GM19455 (cell line): ENCODE measurements around the gene MAJIN.
"Not testable (repeated sequence)": the region's sequence is repeated elsewhere in the genome, so short reads cannot be mapped to it uniquely, and the experiment has no call there.

Source experiments
- ATAC-seq: cut with Tn5 transposase; IDR thresholded peaks from one replicate; pipeline ENCODE4 v1.9.1; 2021; ENCODE audit not compliant: unreplicated experiment

MAJIN gene

GRCh38 chr11:64990222-64990923 is 18.5 kb upstream of the MAJIN start:
- no peak for ATAC-seq

DNA sequence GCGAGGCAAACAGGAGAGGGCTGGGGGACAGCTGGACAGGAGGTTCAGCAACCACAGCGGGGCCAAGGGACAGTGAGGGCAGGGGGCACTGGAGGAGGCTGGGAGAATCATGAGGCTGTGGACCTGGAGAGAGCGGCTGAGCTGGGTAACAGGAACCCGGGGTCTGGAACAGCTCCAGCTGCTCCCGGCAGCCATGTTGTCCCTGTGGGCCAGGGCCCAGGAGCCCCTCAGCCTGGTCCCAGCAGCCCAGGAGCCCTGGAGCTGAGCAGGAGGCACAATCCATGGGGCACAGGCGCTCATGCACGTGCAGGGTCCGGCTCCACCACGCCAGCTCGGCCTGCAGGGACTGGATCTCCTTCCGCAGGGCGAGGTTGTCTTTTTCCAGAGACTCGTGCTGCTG is 17.5 kb upstream of the MAJIN start:
- ATAC-seq, result no peak

DNA sequence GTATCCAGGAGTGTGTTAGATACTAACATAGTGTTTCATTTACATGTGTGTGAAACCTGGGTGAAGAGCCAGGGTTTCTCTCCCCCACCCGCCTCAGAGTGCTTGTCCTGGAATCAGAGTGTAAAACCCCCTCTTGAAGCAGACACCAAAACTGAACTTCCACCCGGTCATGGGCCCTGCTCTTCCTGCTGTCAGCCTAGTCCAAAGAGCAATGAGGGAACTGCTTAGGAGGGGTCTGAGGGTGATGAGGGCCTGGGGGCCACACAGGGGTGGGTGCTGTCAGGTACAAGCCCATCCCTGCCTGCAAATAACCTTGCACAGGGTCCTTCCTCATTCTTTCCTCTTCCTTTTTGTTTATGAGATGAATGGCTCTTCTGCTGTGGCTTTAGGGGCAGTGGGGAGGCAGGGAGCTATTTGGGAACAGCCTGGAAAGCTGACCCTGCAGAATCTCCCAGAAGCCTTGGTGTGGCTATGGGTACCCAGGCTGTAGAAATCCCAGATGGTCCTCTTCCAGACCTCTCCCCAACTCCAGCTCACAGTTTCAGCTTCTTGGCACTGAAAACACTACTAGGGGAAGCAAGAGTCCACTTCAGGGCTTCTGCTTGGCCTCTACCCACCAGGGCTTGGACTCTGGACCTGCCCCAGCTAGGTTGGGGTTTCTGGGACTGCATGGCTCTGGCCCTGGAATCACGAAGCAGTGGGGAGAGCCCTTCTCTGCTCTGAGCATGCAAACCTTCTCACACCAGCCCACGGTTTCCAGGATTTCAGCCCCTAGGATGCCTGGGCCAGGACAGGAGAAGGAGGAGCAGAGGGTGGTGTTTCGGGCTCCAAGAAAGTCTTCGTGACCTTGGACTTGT is 16.3 kb upstream of the MAJIN start:
- ATAC-seq, result no peak

GRCh38 chr11:64983339-64983738 is 11.4 kb upstream of the MAJIN start:
- not testable (repeated sequence) for ATAC-seq

DNA sequence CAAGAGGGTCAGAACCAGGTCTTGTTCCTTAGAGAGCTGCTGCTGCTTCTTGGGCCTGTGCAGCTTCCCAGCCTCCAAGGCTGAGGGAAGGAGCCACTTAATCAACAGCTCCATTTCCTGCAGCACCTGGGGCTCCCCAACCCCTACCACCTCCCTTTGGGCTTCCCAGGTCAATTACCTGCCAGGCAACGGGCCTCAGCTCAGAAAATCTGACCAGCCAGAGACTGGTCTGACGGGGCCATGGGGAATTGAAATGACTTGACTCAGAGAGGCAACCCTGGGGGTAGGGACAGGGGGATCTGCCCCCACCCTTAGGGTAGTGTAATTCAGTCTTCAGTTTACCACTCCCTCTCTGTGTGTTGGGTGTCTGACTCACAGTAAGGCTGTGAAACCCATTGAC is 4.7 kb upstream of the MAJIN start:
- ATAC-seq, result no peak

DNA sequence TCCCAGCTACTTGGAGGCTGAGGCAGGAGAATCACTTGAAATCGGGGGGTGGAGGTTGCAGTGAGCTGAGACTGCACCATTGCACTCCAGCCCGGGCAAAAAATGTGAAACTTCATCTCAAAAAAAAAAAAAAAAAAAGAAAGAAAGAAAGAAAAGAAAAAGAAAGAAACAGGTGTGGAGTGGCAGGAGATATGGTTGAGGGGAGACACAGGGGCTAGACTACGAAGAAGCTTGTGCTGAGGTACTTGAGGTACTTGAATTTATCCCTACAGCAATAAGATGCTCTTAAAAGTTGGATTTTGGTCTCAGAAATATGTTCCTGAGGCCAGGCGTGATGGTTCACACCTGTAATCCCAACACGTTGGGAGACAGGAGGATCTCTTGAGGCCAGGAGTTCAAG is 2.2 kb upstream of the MAJIN start:
- no peak for ATAC-seq

- ATAC-seq, result no peak
Observed at GRCh38 chr11:64970731-64971151, 1.2 kb downstream of the MAJIN start.

GRCh38 chr11:64969209-64969608 is 2.7 kb downstream of the MAJIN start:
- no peak for ATAC-seq

GRCh38 chr11:64967375-64967774 is 4.5 kb downstream of the MAJIN start:
- ATAC-seq, result no peak

DNA sequence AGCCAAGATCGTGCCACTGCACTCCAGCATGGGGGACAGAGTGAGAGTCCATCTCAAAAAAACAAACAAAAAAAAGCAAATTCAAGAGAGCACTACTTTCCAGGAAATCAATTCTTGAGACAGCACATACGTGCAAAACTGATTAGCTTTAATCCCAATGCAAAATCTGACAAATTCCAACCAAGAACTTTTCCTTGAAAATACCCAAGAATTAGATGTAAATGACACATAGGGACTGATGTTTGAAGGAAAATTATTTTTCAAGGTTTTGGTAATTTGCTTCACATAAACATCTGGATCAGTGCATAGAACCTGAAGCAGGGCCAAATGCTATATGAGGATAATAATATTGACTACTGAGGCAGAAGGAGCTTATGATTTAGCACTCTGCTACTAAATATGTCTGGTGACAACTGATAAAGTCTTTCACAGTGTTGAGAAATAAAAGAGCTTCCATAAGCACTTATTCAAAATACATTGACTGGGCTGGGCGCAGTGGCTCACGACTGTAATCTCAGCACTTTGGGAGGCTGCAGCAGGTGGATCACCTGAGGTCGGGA is 8.8 kb downstream of the MAJIN start:
- no peak for ATAC-seq

- ATAC-seq, result no peak
Observed at GRCh38 chr11:64960719-64961118, 11.2 kb downstream of the MAJIN start.

DNA sequence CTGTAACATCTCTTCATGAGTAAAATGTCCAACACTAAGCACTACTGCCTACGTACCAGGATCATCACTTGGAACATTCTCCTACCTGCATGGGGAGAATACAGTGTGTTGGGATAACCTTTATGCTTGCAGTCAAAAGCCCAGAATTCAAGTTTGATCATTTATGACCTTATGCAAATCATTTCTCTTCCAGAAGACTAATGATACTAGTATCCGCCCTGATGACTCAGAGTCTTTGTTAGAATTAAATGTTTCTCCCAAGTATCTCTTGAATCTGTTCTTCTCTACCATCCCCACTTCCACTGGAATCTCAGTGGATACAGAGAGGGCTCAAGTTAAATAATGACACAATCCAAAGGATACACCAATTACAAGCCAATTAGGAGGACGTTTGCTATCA is 12.4 kb downstream of the MAJIN start:
- no peak for ATAC-seq

- ATAC-seq, result no peak
Observed at GRCh38 chr11:64954201-64954600, 17.7 kb downstream of the MAJIN start.

GRCh38 chr11:64951529-64951928 is 20.4 kb downstream of the MAJIN start:
- ATAC-seq, result no peak

DNA sequence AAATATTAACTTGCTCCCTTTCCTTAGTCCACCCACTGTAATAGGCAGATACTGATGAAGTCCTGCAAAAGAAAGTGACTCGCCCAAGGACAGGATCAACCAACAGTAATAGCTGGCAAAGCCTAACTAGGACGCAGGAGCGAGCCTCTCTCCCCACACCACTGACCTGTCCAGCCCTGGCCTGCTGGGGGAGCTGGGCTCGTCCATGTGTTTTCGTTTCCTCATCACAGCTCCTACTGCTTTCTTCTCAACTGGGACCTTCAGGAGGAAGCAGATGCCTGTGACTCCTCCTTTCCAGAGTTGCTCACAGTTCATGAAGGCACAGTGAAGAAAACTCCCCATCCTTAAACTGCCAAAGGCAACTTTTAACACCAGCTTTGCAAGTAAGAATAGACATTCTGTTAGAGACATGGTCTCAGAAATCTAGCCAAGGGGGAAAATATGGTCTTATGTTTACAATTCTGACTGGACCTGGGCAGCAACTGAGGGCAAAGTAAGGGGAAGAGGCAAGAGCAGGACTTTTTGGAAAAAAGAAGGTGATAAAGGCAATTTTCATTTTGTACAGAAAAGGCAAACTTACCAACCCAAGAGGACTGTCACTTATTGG is 24.6 kb downstream of the MAJIN start:
- no peak for ATAC-seq

GRCh38 chr11:64936539-64936938 is 35.4 kb downstream of the MAJIN start:
- ATAC-seq, result no peak

DNA sequence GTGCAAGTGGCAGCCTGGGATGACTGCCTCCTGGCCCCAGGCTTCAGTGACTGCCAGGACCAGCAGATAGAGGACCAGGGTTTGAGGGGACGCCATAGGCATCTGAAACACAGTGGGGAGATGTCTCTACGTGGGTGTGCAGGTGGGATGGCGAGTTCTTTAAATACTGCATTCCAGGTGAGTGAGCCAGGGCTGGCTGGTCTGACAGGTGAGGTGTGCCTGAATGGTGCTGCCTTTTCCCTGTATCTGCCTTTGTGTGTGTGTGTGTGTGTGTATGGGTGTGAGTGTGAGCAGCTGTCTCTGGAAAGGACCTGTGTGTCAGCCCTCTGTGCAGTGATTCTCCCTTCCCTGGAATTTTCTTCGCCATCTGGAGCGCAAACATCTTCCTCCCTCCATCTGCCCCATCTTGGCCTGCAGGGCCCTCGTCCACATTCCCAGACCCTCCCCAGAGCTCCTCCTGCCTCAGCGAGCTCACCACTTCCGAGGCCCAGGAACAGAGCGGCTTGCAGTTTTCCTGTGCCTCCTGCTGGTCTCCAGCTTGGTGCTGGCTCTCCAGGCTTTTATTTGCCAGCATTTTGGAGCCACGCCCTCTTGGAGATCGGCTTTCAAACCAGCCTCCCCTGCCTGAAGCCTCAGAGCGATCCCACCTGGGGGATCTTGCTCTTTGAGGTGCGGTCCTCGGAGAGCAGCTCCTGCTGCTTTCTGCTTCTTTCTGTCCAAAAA is 36.4 kb downstream of the MAJIN start, which contains the start of gene GPHA2:
Gene GPHA2 (minus strand): TSS at position 535 of the 723 bp plus-strand sequence. CDS start 433 bp downstream, at position 102.
- ATAC-seq, result no peak

- no peak for ATAC-seq
Observed at GRCh38 chr11:64934682-64935358, 37.1 kb downstream of the MAJIN start.

DNA sequence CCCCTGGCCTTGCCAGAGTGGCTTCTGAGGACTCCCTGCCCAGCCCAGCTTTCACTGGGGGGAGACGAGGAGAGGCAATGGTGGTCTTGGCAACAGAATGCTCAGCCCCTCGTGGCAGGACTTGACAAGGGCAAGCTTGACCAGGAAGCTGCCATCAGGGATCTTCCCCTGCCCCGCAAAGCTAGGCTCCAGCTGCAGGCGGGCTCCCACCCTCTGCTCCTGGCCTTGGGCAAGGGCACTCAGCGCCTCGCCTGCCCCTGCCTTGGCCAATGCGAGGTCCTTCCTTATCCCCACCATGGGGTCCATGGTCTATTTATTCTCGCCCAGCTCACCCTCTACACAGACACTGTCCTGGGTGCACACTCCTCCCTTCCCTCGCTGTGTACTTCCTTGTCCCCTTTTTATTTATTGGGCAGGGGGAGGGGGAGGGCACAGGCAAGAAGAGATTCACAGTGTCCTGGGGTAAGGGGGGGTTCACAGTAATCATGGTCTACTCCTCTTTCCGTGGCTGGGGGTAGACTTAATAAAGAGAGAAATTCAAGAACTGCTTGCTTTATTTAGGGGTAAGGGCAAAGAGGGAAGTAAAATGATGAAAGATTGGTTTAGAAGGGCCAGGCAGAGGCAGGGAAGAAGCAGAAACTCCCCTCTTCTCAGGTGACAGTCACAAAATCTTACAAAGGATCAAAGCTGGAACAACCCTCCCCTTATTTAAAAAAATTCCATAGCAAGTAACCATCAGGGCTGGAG is 37.8 kb downstream of the MAJIN start:
- no peak for ATAC-seq
